ENCODE measurements around the gene RRP1. TPM values are rescaled to one million over a fixed set of nuclear protein-coding genes. Genes with fewer than 3 reads are reported as not detected.
A peak's percentile ranks its signal among the peaks of the same experiment; 100 is the strongest.

The RRP1 gene
- total and polyA plus RNA-seq, 9 of the 15 experiments (the other 6 are each of a cell fraction or from before 2014, with no cell fraction given) = 0.89 to 105 (median 51.6) TPM

DNA sequence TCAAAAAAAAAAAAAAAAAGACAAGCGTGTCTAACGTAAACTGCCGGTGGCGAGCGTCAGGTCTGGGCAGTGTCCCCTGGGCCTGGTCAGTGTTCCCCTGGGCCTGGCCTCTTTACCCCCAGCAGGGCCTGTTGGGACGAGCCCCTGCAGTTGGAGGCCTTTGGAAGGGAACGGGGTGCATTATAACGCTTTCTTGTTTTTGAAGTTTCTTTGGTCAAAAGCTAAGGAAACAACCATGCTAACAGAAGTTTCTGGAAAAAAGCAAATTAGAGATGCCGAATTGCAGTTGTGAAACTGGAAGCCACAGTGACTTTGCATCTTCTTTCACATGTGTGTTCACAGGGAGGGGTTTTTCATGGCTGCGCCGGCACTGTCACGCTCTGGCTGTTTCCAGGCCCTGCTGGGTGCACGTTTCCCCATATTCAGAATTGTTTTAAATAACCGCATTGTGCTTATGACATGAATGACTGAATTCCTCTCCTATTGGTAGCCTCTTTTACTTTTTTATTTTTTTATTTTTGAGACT lies 16.0 kb downstream of the RRP1 start (continued):
- TF ChIP-seq YY1 (IDR thresholded peaks at IDR 0.05; ENCODE audit: borderline replicate concordance in 1 of 3, control insufficient read depth in 1 of 3, extremely low read depth in 1 of 3, insufficient read depth in 3 of 3, insufficient read length in 1 of 3, insufficient replicate concordance in 2 of 3, low read depth in 1 of 3, low read length in 2 of 3) (peak in 1 of 3 experiments; percentile 49), ZNF561 (CRISPR knock-in tag; conservative IDR thresholded peaks at IDR 0.05) (no peak), MAFG (tag; conservative IDR thresholded peaks at IDR 0.05) (peak; percentile 76), TRIM24 (IDR thresholded peaks at IDR 0.05) (0 out of 4 replicates have a peak, but pooled peaks of 1 of the 2 experiments have one; percentile 33), ARID1B (IDR thresholded peaks at IDR 0.05) (peak; percentile 19; the same call in 1 of the 2 replicates), IFI16 (CRISPR knock-in tag; IDR thresholded peaks at IDR 0.05) (no peak), NFE2 (IDR thresholded peaks at IDR 0.05; ENCODE audit: low read depth) (peak; percentile 89), CEBPG (CRISPR knock-in tag; IDR thresholded peaks at IDR 0.05) (no peak), CEBPG (tag; conservative IDR thresholded peaks at IDR 0.05 in 1 of 2, IDR thresholded peaks at IDR 0.05 in 1 of 2) (peak in 1 of 2 experiments; percentile 32; a peak in 1 of 4 replicates), JUND (IDR thresholded peaks at IDR 0.05; ENCODE audit: borderline replicate concordance, low read depth, low read length) (no peak), JUND (tag; IDR thresholded peaks at IDR 0.05; ENCODE audit: borderline replicate concordance, low read depth, low read length) (0 out of 3 replicates have a peak, but pooled peaks have one; percentile 20), MAFF (IDR thresholded peaks at IDR 0.05; ENCODE audit: low read length) (peak; percentile 59; the same call in 1 of the 2 replicates)
- TF ChIP-seq, protein P1, sequence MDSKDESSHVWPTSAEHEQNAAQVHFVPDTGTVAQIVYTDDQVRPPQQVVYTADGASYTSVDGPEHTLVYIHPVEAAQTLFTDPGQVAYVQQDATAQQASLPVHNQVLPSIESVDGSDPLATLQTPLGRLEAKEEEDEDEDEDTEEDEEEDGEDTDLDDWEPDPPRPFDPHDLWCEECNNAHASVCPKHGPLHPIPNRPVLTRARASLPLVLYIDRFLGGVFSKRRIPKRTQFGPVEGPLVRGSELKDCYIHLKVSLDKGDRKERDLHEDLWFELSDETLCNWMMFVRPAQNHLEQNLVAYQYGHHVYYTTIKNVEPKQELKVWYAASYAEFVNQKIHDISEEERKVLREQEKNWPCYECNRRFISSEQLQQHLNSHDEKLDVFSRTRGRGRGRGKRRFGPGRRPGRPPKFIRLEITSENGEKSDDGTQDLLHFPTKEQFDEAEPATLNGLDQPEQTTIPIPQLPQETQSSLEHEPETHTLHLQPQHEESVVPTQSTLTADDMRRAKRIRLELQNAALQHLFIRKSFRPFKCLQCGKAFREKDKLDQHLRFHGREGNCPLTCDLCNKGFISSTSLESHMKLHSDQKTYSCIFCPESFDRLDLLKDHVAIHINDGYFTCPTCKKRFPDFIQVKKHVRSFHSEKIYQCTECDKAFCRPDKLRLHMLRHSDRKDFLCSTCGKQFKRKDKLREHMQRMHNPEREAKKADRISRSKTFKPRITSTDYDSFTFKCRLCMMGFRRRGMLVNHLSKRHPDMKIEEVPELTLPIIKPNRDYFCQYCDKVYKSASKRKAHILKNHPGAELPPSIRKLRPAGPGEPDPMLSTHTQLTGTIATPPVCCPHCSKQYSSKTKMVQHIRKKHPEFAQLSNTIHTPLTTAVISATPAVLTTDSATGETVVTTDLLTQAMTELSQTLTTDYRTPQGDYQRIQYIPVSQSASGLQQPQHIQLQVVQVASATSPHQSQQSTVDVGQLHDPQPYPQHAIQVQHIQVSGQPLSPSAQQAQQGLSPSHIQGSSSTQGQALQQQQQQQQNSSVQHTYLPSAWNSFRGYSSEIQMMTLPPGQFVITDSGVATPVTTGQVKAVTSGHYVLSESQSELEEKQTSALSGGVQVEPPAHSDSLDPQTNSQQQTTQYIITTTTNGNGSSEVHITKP (IDR thresholded peaks at IDR 0.05; ENCODE audit: partially characterized antibody) = peak; percentile 2
- TF ChIP-seq, protein P2, sequence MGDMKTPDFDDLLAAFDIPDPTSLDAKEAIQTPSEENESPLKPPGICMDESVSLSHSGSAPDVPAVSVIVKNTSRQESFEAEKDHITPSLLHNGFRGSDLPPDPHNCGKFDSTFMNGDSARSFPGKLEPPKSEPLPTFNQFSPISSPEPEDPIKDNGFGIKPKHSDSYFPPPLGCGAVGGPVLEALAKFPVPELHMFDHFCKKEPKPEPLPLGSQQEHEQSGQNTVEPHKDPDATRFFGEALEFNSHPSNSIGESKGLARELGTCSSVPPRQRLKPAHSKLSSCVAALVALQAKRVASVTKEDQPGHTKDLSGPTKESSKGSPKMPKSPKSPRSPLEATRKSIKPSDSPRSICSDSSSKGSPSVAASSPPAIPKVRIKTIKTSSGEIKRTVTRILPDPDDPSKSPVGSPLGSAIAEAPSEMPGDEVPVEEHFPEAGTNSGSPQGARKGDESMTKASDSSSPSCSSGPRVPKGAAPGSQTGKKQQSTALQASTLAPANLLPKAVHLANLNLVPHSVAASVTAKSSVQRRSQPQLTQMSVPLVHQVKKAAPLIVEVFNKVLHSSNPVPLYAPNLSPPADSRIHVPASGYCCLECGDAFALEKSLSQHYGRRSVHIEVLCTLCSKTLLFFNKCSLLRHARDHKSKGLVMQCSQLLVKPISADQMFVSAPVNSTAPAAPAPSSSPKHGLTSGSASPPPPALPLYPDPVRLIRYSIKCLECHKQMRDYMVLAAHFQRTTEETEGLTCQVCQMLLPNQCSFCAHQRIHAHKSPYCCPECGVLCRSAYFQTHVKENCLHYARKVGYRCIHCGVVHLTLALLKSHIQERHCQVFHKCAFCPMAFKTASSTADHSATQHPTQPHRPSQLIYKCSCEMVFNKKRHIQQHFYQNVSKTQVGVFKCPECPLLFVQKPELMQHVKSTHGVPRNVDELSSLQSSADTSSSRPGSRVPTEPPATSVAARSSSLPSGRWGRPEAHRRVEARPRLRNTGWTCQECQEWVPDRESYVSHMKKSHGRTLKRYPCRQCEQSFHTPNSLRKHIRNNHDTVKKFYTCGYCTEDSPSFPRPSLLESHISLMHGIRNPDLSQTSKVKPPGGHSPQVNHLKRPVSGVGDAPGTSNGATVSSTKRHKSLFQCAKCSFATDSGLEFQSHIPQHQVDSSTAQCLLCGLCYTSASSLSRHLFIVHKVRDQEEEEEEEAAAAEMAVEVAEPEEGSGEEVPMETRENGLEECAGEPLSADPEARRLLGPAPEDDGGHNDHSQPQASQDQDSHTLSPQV (IDR thresholded peaks at IDR 0.05) = peak; percentile 68
- TF ChIP-seq, protein P3, sequence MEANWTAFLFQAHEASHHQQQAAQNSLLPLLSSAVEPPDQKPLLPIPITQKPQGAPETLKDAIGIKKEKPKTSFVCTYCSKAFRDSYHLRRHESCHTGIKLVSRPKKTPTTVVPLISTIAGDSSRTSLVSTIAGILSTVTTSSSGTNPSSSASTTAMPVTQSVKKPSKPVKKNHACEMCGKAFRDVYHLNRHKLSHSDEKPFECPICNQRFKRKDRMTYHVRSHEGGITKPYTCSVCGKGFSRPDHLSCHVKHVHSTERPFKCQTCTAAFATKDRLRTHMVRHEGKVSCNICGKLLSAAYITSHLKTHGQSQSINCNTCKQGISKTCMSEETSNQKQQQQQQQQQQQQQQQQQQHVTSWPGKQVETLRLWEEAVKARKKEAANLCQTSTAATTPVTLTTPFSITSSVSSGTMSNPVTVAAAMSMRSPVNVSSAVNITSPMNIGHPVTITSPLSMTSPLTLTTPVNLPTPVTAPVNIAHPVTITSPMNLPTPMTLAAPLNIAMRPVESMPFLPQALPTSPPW (CRISPR knock-in tag; IDR thresholded peaks at IDR 0.05) = peak; percentile 39; the same call in 1 of the 2 replicates

Data from K562 (cell line).